Nephron progenitor cell (in vitro differentiated cells): Measurements from ENCODE around the gene WWOX.

Experiments used
- DNase-seq: peaks from one replicate; pipeline ENCODE4 v3.0.0; 2021
- H3K27ac Mint-ChIP-seq: 2 replicates; pipeline ENCODE4 v1.8.0; 2021; ENCODE audit warnings: mild to moderate bottlenecking, moderate library complexity, mixed read lengths
- H3K27me3 Mint-ChIP-seq: 2 replicates; pipeline ENCODE4 v1.8.0; 2021; ENCODE audit warnings: mild to moderate bottlenecking, low read depth, mixed read lengths; ENCODE audit not compliant: poor library complexity
- H3K36me3 Mint-ChIP-seq: 2 replicates; pipeline ENCODE4 v1.8.0; 2021; ENCODE audit warnings: low read depth, mixed read lengths
- H3K4me1 Mint-ChIP-seq: 2 replicates; pipeline ENCODE4 v1.8.0; 2021; ENCODE audit warnings: mixed read lengths
- H3K4me3 Mint-ChIP-seq: 2 replicates; pipeline ENCODE4 v1.8.0; 2021; ENCODE audit warnings: mild to moderate bottlenecking, moderate library complexity, mixed read lengths
- H3K9me3 Mint-ChIP-seq: 2 replicates; pipeline ENCODE4 v1.8.0; 2021; ENCODE audit warnings: mild to moderate bottlenecking, moderate library complexity, mixed read lengths
- CTCF ChIP-seq: fragments of 200-600 bp; sonication (generic); IDR thresholded peaks from 2 replicates; pipeline ENCODE4 v1.5.0; 2021; ENCODE audit warnings: antibody characterized with exemption

The WWOX gene

GRCh38 chr16:78289373-78289772 is 189.9 kb downstream of the WWOX start:
- peak overlapping the region; percentile 35 for H3K4me3 Mint-ChIP-seq
- TF ChIP-seq CTCF = no peak
- H3K27me3 Mint-ChIP-seq = no peaks in the 10 kb centered on the region
- no peaks in the 10 kb centered on the region for H3K9me3 Mint-ChIP-seq
- peak overlapping the region; percentile 99 for H3K27ac Mint-ChIP-seq
- peaks cover 5% of the 10 kb centered on the region for H3K36me3 Mint-ChIP-seq
- DNase-seq = no peak
- peaks cover 96% of the 10 kb centered on the region for H3K4me1 Mint-ChIP-seq

GRCh38 chr16:78289844-78290277 is 190.4 kb downstream of the WWOX start:
- H3K27ac Mint-ChIP-seq = peak overlapping the region; percentile 99

GRCh38 chr16:78290395-78290794 is 190.9 kb downstream of the WWOX start:
- peak overlapping the region; percentile 65 for H3K4me3 Mint-ChIP-seq
- H3K9me3 Mint-ChIP-seq = no peaks in the 10 kb centered on the region
- peaks cover 95% of the 10 kb centered on the region for H3K4me1 Mint-ChIP-seq
- TF ChIP-seq CTCF = no peak
- H3K36me3 Mint-ChIP-seq = peaks cover 8% of the 10 kb centered on the region
- peak overlapping the region; percentile 99 for H3K27ac Mint-ChIP-seq
- no peak for DNase-seq
- H3K27me3 Mint-ChIP-seq = no peaks in the 10 kb centered on the region

More at GRCh38 chr16:78289844-78290277, 190.4 kb downstream of the WWOX start:
- Mint-ChIP-seq H3K4me3 (peak overlapping the region; percentile 65), H3K4me1 (peaks cover 96% of the 10 kb centered on the region), H3K36me3 (peaks cover 8% of the 10 kb centered on the region), H3K9me3 (no peaks in the 10 kb centered on the region), H3K27me3 (no peaks in the 10 kb centered on the region)
- no peak for TF ChIP-seq CTCF
- DNase-seq = no peak

- TF ChIP-seq CTCF = no peak
- Mint-ChIP-seq H3K27ac (peak overlapping the region; percentile 99), H3K9me3 (no peaks in the 10 kb centered on the region), H3K27me3 (no peaks in the 10 kb centered on the region), H3K36me3 (peaks cover 8% of the 10 kb centered on the region), H3K4me1 (peaks cover 94% of the 10 kb centered on the region), H3K4me3 (no peak overlapping the region)
- no peak for DNase-seq
Observed at GRCh38 chr16:78290872-78291591, 191.6 kb downstream of the WWOX start.

- peaks cover 94% of the 10 kb centered on the region for H3K4me1 Mint-ChIP-seq
- H3K36me3 Mint-ChIP-seq = peaks cover 8% of the 10 kb centered on the region
- TF ChIP-seq CTCF = no peak
- H3K27me3 Mint-ChIP-seq = no peaks in the 10 kb centered on the region
- H3K27ac Mint-ChIP-seq = peak overlapping the region; percentile 87
- no peak for DNase-seq
- H3K9me3 Mint-ChIP-seq = no peaks in the 10 kb centered on the region
- H3K4me3 Mint-ChIP-seq = no peak overlapping the region
Observed at GRCh38 chr16:78291604-78292003, 192.2 kb downstream of the WWOX start.
